Loucy (cell line): ENCODE results near the gene CILP.
A peak's percentile ranks its signal among the peaks of the same experiment; 100 is the strongest.
"Not testable (repeated sequence)": the region's sequence is repeated elsewhere in the genome, so short reads cannot be mapped to it uniquely, and the experiment has no call there.

Experiments used
- H2AFZ ChIP-seq: fragments of 200-600 bp; sonication (generic); 2 replicates; pipeline ENCODE4 v1.6.0; 2016; ENCODE audit warnings: antibody characterized with exemption, mild to moderate bottlenecking, low read length, moderate library complexity
- H3F3A ChIP-seq: fragments of 200-600 bp; 2 replicates; pipeline ENCODE4 v1.6.0; 2016; ENCODE audit warnings: antibody characterized with exemption, low read depth, mild to moderate bottlenecking
- H3K27me3 ChIP-seq: fragments of 200-600 bp; sonication (generic); 2 replicates; pipeline ENCODE4 v1.6.1; 2014; ENCODE audit warnings: low read length, mild to moderate bottlenecking; ENCODE audit not compliant: insufficient read depth, poor library complexity, severe bottlenecking
- H3K36me3 ChIP-seq: fragments of 200-600 bp; sonication (generic); 2 replicates; pipeline ENCODE4 v1.6.1; 2016; ENCODE audit warnings: low read length; ENCODE audit not compliant: insufficient read depth
- H3K4me1 ChIP-seq: fragments of 200-600 bp; sonication (generic); 2 replicates; pipeline ENCODE4 v1.5.1; 2014; ENCODE audit warnings: low read length, mild to moderate bottlenecking; ENCODE audit not compliant: insufficient read depth, poor library complexity, severe bottlenecking
- H3K4me2 ChIP-seq: fragments of 200-600 bp; sonication (generic); 2 replicates; pipeline ENCODE4 v1.6.0; 2014; ENCODE audit warnings: antibody characterized with exemption, low read length, low read depth, mild to moderate bottlenecking; ENCODE audit not compliant: poor library complexity, severe bottlenecking
- H3K4me3 ChIP-seq: fragments of 200-600 bp; sonication (generic); 2 replicates; pipeline ENCODE4 v1.5.1; 2014; ENCODE audit warnings: low read length, mild to moderate bottlenecking, mixed read lengths; ENCODE audit not compliant: poor library complexity, severe bottlenecking
- H3K79me2 ChIP-seq: fragments of 200-600 bp; sonication (generic); 2 replicates; pipeline ENCODE4 v1.6.1; 2014; ENCODE audit warnings: low read length; ENCODE audit not compliant: insufficient read depth
- H3K9ac ChIP-seq: fragments of 200-600 bp; sonication (generic); 2 replicates; pipeline ENCODE4 v1.6.0; 2014; ENCODE audit warnings: mild to moderate bottlenecking, low read depth, low read length, moderate library complexity; ENCODE audit not compliant: poor library complexity, severe bottlenecking
- H3K9me2 ChIP-seq: fragments of 200-600 bp; sonication (generic); replicated peaks from 2 replicates; pipeline ENCODE4 v1.6.1; 2016; ENCODE audit warnings: low read depth, low read length, mixed read lengths
- H3K9me3 ChIP-seq: fragments of 200-600 bp; sonication (generic); 2 replicates; pipeline ENCODE4 v1.6.1; 2014; ENCODE audit warnings: mild to moderate bottlenecking, antibody characterized with exemption, low read length, low read depth; ENCODE audit not compliant: insufficient read depth
- H4K20me1 ChIP-seq: fragments of 200-600 bp; sonication (generic); 2 replicates; pipeline ENCODE4 v1.6.0; 2014; ENCODE audit warnings: antibody characterized with exemption, low read length, mild to moderate bottlenecking; ENCODE audit not compliant: insufficient read depth, poor library complexity, severe bottlenecking
- EZH2phosphoT487 ChIP-seq: fragments of 200-600 bp; IDR thresholded peaks from 2 replicates; pipeline ENCODE4 v1.6.1; 2018; ENCODE audit warnings: antibody characterized with exemption, mild to moderate bottlenecking, moderate library complexity, borderline replicate concordance
- TF ChIP-seq, protein P1 (sequence below): fragments of 200-600 bp; sonication (generic); conservative IDR thresholded peaks from 2 replicates; pipeline ENCODE4 v1.5.1; 2014; ENCODE audit warnings: mild to moderate bottlenecking, antibody characterized with exemption, low read length

The CILP gene

GRCh38 chr15:65182538-65182937 lies 28.7 kb downstream of the CILP start:
- H3K4me2 ChIP-seq: peak overlapping the region; percentile 87
- peak overlapping the region; percentile 99 for H3K9ac ChIP-seq
- H3K27me3 ChIP-seq: peaks cover 8% of the 10 kb centered on the region
- H3K9me3 ChIP-seq: no peaks in the 10 kb centered on the region
- H2AFZ ChIP-seq: no peak overlapping the region
- H4K20me1 ChIP-seq: peaks cover 45% of the 10 kb centered on the region
- no peaks in the 10 kb centered on the region for H3F3A ChIP-seq
- H3K4me1 ChIP-seq: peaks cover 33% of the 10 kb centered on the region
- peaks cover 17% of the 10 kb centered on the region; the same call in 1 of the 2 replicates for H3K36me3 ChIP-seq
- H3K9me2 ChIP-seq: no peaks in the 10 kb centered on the region
- peak overlapping the region; percentile 91 for H3K4me3 ChIP-seq
- TF ChIP-seq, protein P1, sequence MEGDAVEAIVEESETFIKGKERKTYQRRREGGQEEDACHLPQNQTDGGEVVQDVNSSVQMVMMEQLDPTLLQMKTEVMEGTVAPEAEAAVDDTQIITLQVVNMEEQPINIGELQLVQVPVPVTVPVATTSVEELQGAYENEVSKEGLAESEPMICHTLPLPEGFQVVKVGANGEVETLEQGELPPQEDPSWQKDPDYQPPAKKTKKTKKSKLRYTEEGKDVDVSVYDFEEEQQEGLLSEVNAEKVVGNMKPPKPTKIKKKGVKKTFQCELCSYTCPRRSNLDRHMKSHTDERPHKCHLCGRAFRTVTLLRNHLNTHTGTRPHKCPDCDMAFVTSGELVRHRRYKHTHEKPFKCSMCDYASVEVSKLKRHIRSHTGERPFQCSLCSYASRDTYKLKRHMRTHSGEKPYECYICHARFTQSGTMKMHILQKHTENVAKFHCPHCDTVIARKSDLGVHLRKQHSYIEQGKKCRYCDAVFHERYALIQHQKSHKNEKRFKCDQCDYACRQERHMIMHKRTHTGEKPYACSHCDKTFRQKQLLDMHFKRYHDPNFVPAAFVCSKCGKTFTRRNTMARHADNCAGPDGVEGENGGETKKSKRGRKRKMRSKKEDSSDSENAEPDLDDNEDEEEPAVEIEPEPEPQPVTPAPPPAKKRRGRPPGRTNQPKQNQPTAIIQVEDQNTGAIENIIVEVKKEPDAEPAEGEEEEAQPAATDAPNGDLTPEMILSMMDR: no peak
- no peak for TF ChIP-seq EZH2phosphoT487
- peaks cover 64% of the 10 kb centered on the region for H3K79me2 ChIP-seq

DNA sequence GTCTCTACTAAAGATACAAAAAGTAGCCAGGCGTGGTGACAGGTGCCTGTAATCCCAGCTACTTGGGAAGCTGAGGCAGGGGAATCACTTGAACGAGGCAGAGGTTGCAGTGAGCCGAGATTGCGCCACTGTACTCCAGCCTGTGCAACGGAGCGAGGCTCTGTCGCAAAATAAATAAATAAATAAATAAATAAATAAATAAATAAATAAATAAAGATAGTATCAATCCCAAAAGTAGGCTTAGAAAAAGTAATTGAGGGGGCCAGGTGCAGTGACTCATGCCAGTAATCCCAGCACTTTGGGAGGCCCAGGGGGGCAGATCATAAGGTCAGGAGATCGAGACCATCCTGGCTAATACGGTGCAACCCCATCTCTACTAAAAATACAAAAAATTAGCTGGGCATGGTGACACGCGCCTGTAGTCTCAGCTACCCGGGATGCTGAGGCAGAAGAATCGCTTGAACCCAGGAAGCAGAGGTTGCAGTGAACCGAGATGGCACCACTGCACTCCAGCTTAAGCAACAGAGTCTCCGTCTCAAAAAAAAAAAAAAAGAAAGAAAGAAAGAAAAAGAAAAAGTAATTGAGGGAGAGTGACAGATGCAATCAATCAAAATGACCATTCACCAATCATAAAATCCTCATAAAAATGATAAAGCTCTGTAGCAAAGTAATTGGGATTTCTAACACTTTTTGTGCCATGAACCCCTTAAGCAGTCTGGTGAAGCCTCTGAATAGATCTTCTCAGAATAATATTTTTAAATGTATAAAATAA lies 29.5 kb downstream of the CILP start:
- Histone ChIP-seq H3K36me3 (peaks cover 24% of the 10 kb centered on the region; the same call in 1 of the 2 replicates), H4K20me1 (peaks cover 45% of the 10 kb centered on the region), H3K4me2 (peak overlapping the region; percentile 87), H3K79me2 (peaks cover 69% of the 10 kb centered on the region), H3K4me3 (peak overlapping the region; percentile 91), H3K9ac (peak overlapping the region; percentile 35), H3K4me1 (peaks cover 33% of the 10 kb centered on the region)
- H2AFZ ChIP-seq, H3K27me3 ChIP-seq, H3K9me3 ChIP-seq, H3K9me2 ChIP-seq, H3F3A ChIP-seq: not testable (repeated sequence)

- Histone ChIP-seq H3K4me1 (peaks cover 29% of the 10 kb centered on the region), H3K27me3 (peaks cover 8% of the 10 kb centered on the region), H3K36me3 (peaks cover 35% of the 10 kb centered on the region; the same call in 1 of the 2 replicates), H3K4me3 (peak overlapping the region; percentile 27), H3F3A (no peaks in the 10 kb centered on the region), H3K4me2 (peak overlapping the region; percentile 61), H3K9me3 (no peaks in the 10 kb centered on the region), H4K20me1 (peaks cover 45% of the 10 kb centered on the region), H3K9me2 (no peaks in the 10 kb centered on the region), H3K79me2 (peaks cover 69% of the 10 kb centered on the region), H2AFZ (no peak overlapping the region), H3K9ac (peak overlapping the region; percentile 47)
- TF ChIP-seq, protein P1: no peak
- no peak for TF ChIP-seq EZH2phosphoT487
These were observed 31.1 kb downstream of the CILP start for GRCh38 chr15:65180167-65180566.
